OCI-LY1 (cell line): ENCODE data around the gene PKD2L1.

Source experiments
- CTCF ChIP-seq: fragments of 200-600 bp; sonication (generic), shearing (Covaris generic); IDR thresholded peaks from 2 replicates; pipeline ENCODE4 v1.5.1; 2017; ENCODE audit warnings: mild to moderate bottlenecking, antibody characterized with exemption, low read length, moderate library complexity, mixed read lengths
- EZH2 ChIP-seq: fragments of 200-600 bp; sonication (generic), shearing (Covaris generic); IDR thresholded peaks from 2 replicates; pipeline ENCODE4 v1.8.0; 2017; ENCODE audit warnings: borderline replicate concordance, mixed run types, mild to moderate bottlenecking, antibody characterized with exemption, low read length, moderate library complexity, mixed read lengths

- TF ChIP-seq CTCF: no peak
- no peak for TF ChIP-seq EZH2
Measured at GRCh38 chr10:100297242-100297641, 32.8 kb downstream of the PKD2L1 start.
